Bronchial epithelial cell (primary cell): ENCODE data around the gene TXN. TPM values are rescaled to one million over a fixed set of nuclear protein-coding genes. Genes with fewer than 3 reads are reported as not detected.
A peak's percentile ranks its signal among the peaks of the same experiment; 100 is the strongest.

Experiments used
- DNase-seq: peaks from one replicate; pipeline ENCODE4 v3.0.0-alpha.2; 2010; ENCODE audit warnings: low read depth
- FAIRE-seq: peaks from 2 replicates; lab custom pipeline; 2011; peaks lifted over from hg19 to GRCh38; lab: Jason Lieb, UNC
- H3K27me3 ChIP-seq: 2 replicates; pipeline ENCODE4 v1.5.1; 2011; ENCODE audit warnings: low read length; ENCODE audit not compliant: control insufficient read depth, insufficient read depth
- H3K36me3 ChIP-seq: 2 replicates; pipeline ENCODE4 v1.5.1; 2011; ENCODE audit warnings: low read length; ENCODE audit not compliant: control insufficient read depth, insufficient read depth
- H3K4me3 ChIP-seq: 2 replicates; pipeline ENCODE4 v1.5.1; 2011; ENCODE audit warnings: mild to moderate bottlenecking, low read depth, low read length, control low read depth
- total RNA-seq: library from RNA; depleted of rRNA; stranded (reverse); fragments of >200 nt; gene quantifications from 2 replicates; pipeline ENCODE4 v1.2.1, GENCODE V29; 2014
- TF ChIP-seq, protein P1 (sequence below): IDR thresholded peaks from 2 replicates; pipeline ENCODE4 v1.5.1; 2011; ENCODE audit warnings: mild to moderate bottlenecking, moderate library complexity, low read length, control low read depth, inconsistent platforms; ENCODE audit not compliant: insufficient read depth, severe bottlenecking

Gene TXN
- total RNA-seq, 1 donor from 2014 or later: 378 TPM

DNA sequence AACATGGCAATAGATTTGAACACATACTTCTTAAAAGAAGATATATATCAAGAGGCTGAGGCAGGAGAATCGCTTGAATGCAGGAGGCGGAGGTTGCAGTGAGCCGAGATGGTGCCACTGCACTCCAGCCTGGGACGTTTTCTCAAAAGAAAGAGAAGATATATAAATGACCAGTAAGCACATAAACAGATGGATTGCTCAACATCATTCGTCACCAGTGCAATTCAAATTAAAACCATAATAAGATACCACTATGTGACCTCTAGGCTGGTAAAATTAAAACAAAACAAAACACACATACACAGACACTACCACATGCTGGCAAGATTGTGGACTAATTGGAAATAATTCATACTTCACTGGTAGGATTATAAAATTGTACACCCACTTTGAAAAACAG lies 5.3 kb upstream of the TXN start:
- no peak for FAIRE-seq
- DNase-seq: no peak
- TF ChIP-seq, protein P1, sequence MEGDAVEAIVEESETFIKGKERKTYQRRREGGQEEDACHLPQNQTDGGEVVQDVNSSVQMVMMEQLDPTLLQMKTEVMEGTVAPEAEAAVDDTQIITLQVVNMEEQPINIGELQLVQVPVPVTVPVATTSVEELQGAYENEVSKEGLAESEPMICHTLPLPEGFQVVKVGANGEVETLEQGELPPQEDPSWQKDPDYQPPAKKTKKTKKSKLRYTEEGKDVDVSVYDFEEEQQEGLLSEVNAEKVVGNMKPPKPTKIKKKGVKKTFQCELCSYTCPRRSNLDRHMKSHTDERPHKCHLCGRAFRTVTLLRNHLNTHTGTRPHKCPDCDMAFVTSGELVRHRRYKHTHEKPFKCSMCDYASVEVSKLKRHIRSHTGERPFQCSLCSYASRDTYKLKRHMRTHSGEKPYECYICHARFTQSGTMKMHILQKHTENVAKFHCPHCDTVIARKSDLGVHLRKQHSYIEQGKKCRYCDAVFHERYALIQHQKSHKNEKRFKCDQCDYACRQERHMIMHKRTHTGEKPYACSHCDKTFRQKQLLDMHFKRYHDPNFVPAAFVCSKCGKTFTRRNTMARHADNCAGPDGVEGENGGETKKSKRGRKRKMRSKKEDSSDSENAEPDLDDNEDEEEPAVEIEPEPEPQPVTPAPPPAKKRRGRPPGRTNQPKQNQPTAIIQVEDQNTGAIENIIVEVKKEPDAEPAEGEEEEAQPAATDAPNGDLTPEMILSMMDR: no peak
- Histone ChIP-seq H3K4me3 (no peak overlapping the region), H3K27me3 (no peaks in the 10 kb centered on the region), H3K36me3 (no peaks in the 10 kb centered on the region)

- no peak overlapping the region for H3K4me3 ChIP-seq
- FAIRE-seq (no peak), DNase-seq (no peak)
- no peaks in the 10 kb centered on the region for H3K27me3 ChIP-seq
- TF ChIP-seq, protein P1: no peak
- no peaks in the 10 kb centered on the region for H3K36me3 ChIP-seq
These were observed 4.6 kb upstream of the TXN start for GRCh38 chr9:110260911-110261310.

GRCh38 chr9:110259566-110259965 lies 3.3 kb upstream of the TXN start:
- no peaks in the 10 kb centered on the region for H3K36me3 ChIP-seq
- TF ChIP-seq, protein P1: no peak
- no peak for FAIRE-seq
- H3K27me3 ChIP-seq: no peaks in the 10 kb centered on the region
- no peak overlapping the region for H3K4me3 ChIP-seq
- no peak for DNase-seq

DNA sequence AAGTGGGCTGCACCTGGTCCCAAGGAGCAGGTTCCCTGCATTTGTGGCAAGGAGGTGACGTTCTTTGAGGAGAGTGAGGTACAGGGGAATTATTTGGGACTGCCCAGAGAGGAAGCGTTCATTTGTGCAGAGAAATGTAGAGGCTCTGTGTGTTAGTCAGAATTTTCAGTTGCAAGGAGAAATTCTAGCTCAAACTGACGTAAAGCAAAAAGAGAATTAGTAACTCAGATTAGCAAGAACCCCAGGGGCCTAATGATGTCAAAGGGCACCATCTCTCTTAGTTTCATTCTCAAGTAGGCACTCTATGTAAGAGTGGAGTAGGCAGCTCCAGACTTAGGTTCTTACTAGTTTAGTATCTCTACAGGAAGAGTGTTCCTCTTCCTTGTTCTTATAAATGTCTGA lies 2.4 kb upstream of the TXN start:
- H3K27me3 ChIP-seq: no peaks in the 10 kb centered on the region
- H3K36me3 ChIP-seq: no peaks in the 10 kb centered on the region
- FAIRE-seq: no peak
- DNase-seq: no peak
- TF ChIP-seq, protein P1: no peak
- no peak overlapping the region for H3K4me3 ChIP-seq

DNA sequence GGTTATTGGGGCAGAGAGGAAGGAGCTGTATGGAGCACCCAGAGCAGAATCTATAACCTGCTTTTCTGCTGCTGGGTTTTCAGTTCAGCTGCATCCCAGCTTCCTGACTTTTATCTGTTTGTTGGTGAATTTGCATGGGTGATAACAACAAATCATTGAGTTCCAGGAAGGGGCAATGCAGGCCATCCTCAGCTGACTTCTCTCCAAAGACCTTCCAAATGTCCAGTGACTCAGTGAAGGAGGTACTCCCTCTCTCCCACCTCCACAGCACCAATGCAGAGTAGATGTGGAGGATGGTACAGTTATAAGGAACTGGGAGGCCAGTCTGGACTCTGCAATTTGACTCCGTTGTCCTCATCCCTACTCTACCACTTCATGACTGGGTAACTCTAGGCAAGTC lies 1.6 kb upstream of the TXN start:
- DNase-seq (no peak), FAIRE-seq (no peak)
- Histone ChIP-seq H3K36me3 (no peaks in the 10 kb centered on the region), H3K27me3 (no peaks in the 10 kb centered on the region), H3K4me3 (no peak overlapping the region)
- TF ChIP-seq, protein P1: no peak

DNA sequence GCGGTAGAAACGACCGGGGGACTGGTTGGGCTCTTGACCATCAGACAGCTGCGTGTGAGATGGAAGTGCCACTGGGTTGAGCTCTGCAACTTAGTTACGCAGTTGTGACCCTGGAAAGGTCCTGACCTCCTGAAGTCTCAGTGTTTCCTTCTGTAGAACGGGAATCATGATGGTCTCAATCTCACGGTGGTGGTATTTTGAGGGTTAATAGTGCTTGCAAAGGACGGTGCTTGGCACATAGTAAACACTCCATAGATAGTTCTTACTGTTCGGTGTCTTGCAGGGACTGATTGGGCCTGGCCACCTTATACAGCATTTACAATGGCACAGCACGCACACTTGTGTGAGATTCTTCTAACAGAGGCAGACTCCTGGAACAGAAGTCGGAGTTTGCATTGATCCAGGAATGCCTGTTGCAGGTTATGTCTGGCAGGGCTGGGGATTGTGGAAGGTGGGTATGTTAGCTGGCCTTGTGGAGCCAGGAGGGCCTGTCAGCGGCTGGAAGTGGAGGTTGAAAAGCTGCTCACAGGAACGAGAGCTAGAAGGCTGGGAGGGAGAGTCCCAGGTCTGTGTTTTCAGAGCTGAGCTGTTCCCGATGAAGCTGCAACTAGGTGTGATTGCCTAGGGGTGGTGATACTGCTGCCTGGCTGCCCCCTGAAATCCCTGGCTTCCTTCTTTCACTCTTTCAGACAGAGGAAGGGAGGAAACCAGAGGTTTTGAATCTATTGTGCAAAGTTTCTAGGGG lies 962 bp upstream of the TXN start:
- FAIRE-seq: no peak

More for the DNA sequence above, 962 bp upstream of the TXN start:
- H3K36me3 ChIP-seq: no peaks in the 10 kb centered on the region
- peak; percentile 39 for DNase-seq
- peak overlapping the region; percentile 94 for H3K4me3 ChIP-seq
- TF ChIP-seq, protein P1: no peak
- no peaks in the 10 kb centered on the region for H3K27me3 ChIP-seq
